ENCODE data around the gene SV2B. TPM values are rescaled to one million over a fixed set of nuclear protein-coding genes. Genes with fewer than 3 reads are reported as not detected.

Gene SV2B
- total and polyA plus RNA-seq, 2 donors (not counting 1 experiment from before 2014, with no cell fraction given), result not detected

GRCh38 chr15:91182101-91182500 lies 82.0 kb downstream of the SV2B start:
- H3K27ac ChIP-seq (ENCODE audit: low read length in 2 of 2), result no peak overlapping the region
- CTCF ChIA-PET, result no interaction called here
- intact Hi-C loops (cut with micrococcal nuclease), result no loop called here
- H3K79me2 ChIP-seq (ENCODE audit: control insufficient read depth, insufficient read depth, low read length), result no peaks in the 10 kb centered on the region
- H3K4me3 ChIP-seq (ENCODE audit: control extremely low read depth in 1 of 5, extremely low read depth in 1 of 5, insufficient read depth in 1 of 5, low read depth in 2 of 5, low read length in 4 of 5), result no peak overlapping the region
- DNase-seq (no peak), ATAC-seq (ENCODE audit: low read depth) (no peak)
- POLR2A ChIA-PET, result no interaction called here
- H2AFZ ChIP-seq (ENCODE audit: insufficient read depth, low read depth, low read length, poor library complexity, severe bottlenecking), result no peak overlapping the region
- H3K9ac ChIP-seq (ENCODE audit: low read length), result no peak overlapping the region
- no peak overlapping the region for H3K27ac Mint-ChIP-seq
- 56% methylated on average over 1 of the region's 3 CpGs for WGBS (ENCODE audit: insufficient coverage)
- H4K20me1 ChIP-seq (ENCODE audit: control insufficient read depth, insufficient read depth, low read length, poor library complexity, severe bottlenecking), result no peaks in the 10 kb centered on the region
- TF ChIP-seq EZH2 (IDR thresholded peaks at IDR 0.05; ENCODE audit: borderline replicate concordance, insufficient read depth, low read depth, low read length, poor library complexity, severe bottlenecking) (no peak), CTCF (IDR thresholded peaks at IDR 0.05) (no peak)
- H3K9me3 ChIP-seq (ENCODE audit: control extremely low read depth in 1 of 3, control insufficient read depth in 2 of 3, insufficient read depth in 1 of 3, low read length in 2 of 3), result no peaks in the 10 kb centered on the region
- H3K4me2 ChIP-seq (replicated peaks; ENCODE audit: low read depth, low read length, poor library complexity, severe bottlenecking), result no peak overlapping the region
- peaks cover 41% of the 10 kb centered on the region for H3K27me3 Mint-ChIP-seq
- no peaks in the 10 kb centered on the region for H3K4me1 Mint-ChIP-seq
- no peaks in the 10 kb centered on the region for H3K9me3 Mint-ChIP-seq (ENCODE audit: insufficient read depth)
- H3K36me3 ChIP-seq (replicated peaks in 1 of 2; ENCODE audit: control extremely low read depth in 1 of 2, control insufficient read depth in 1 of 2, extremely low read depth in 1 of 2, insufficient read depth in 2 of 2, low read length in 1 of 2), result no peaks in the 10 kb centered on the region
- H3K4me3 Mint-ChIP-seq, result no peak overlapping the region
- H3K4me1 ChIP-seq (ENCODE audit: control insufficient read depth in 2 of 2, insufficient read depth in 2 of 2, low read length in 2 of 2), result no peaks in the 10 kb centered on the region
- H3K27me3 ChIP-seq (replicated peaks in 1 of 4; ENCODE audit: control extremely low read depth in 1 of 4, control insufficient read depth in 3 of 4, insufficient read depth in 4 of 4, low read length in 3 of 4), result peaks cover 0 to 4% (median 0%) of the 10 kb centered on the region in 4 experiments

GRCh38 chr15:91183596-91183995 lies 83.5 kb downstream of the SV2B start:
- CTCF ChIA-PET, result no interaction called here
- H3K27ac ChIP-seq (ENCODE audit: low read length in 2 of 2), result no peak overlapping the region
- WGBS (ENCODE audit: insufficient coverage), result no CpG with 5 or more reads among the region's 6 CpGs
- H3K27ac Mint-ChIP-seq, result no peak overlapping the region
- no peak overlapping the region for H3K4me3 ChIP-seq (ENCODE audit: control extremely low read depth in 1 of 5, extremely low read depth in 1 of 5, insufficient read depth in 1 of 5, low read depth in 2 of 5, low read length in 4 of 5)
- H3K9me3 Mint-ChIP-seq (ENCODE audit: insufficient read depth), result no peaks in the 10 kb centered on the region
- no peaks in the 10 kb centered on the region for H3K9me3 ChIP-seq (ENCODE audit: control extremely low read depth in 1 of 3, control insufficient read depth in 2 of 3, insufficient read depth in 1 of 3, low read length in 2 of 3)
- TF ChIP-seq CTCF (IDR thresholded peaks at IDR 0.05) (no peak), EZH2 (IDR thresholded peaks at IDR 0.05; ENCODE audit: borderline replicate concordance, insufficient read depth, low read depth, low read length, poor library complexity, severe bottlenecking) (no peak)
- H3K9ac ChIP-seq (ENCODE audit: low read length), result no peak overlapping the region
- H4K20me1 ChIP-seq (ENCODE audit: control insufficient read depth, insufficient read depth, low read length, poor library complexity, severe bottlenecking), result no peaks in the 10 kb centered on the region
- intact Hi-C loops (cut with micrococcal nuclease), result no loop called here
- ATAC-seq (ENCODE audit: low read depth) (no peak), DNase-seq (no peak)
- H3K36me3 ChIP-seq (replicated peaks in 1 of 2; ENCODE audit: control extremely low read depth in 1 of 2, control insufficient read depth in 1 of 2, extremely low read depth in 1 of 2, insufficient read depth in 2 of 2, low read length in 1 of 2), result no peaks in the 10 kb centered on the region
- peaks cover 41% of the 10 kb centered on the region for H3K27me3 Mint-ChIP-seq
- H3K4me1 Mint-ChIP-seq, result no peaks in the 10 kb centered on the region
- POLR2A ChIA-PET, result no interaction called here
- H2AFZ ChIP-seq (ENCODE audit: insufficient read depth, low read depth, low read length, poor library complexity, severe bottlenecking), result no peak overlapping the region
- peaks cover 0 to 4% (median 0%) of the 10 kb centered on the region in 4 experiments for H3K27me3 ChIP-seq (replicated peaks in 1 of 4; ENCODE audit: control extremely low read depth in 1 of 4, control insufficient read depth in 3 of 4, insufficient read depth in 4 of 4, low read length in 3 of 4)
- H3K79me2 ChIP-seq (ENCODE audit: control insufficient read depth, insufficient read depth, low read length), result no peaks in the 10 kb centered on the region
- no peak overlapping the region for H3K4me3 Mint-ChIP-seq
- H3K4me2 ChIP-seq (replicated peaks; ENCODE audit: low read depth, low read length, poor library complexity, severe bottlenecking), result no peak overlapping the region
- no peaks in the 10 kb centered on the region for H3K4me1 ChIP-seq (ENCODE audit: control insufficient read depth in 2 of 2, insufficient read depth in 2 of 2, low read length in 2 of 2)

All from B cell (primary cell).